GM23248 (cell line): ENCODE results near the gene OGT. TPM values are rescaled to one million over a fixed set of nuclear protein-coding genes. Genes with fewer than 3 reads are reported as not detected.
"Not testable (repeated sequence)": the region's sequence is repeated elsewhere in the genome, so short reads cannot be mapped to it uniquely, and the experiment has no call there.

Experiments
- DNase-seq: peaks from one replicate; pipeline ENCODE4 v3.0.0-alpha.2; 2015
- H2AFZ ChIP-seq: fragments of 200-600 bp; sonication (generic); 2 replicates; pipeline ENCODE4 v1.6.1; 2016; ENCODE audit warnings: antibody characterized with exemption
- H3F3A ChIP-seq: fragments of 200-600 bp; sonication (generic); 2 replicates; pipeline ENCODE4 v1.6.1; 2016; ENCODE audit warnings: mild to moderate bottlenecking, antibody characterized with exemption, mixed run types; ENCODE audit not compliant: insufficient read depth
- H3K27ac ChIP-seq: fragments of 200-600 bp; sonication (generic); 2 replicates; pipeline ENCODE4 v1.5.1; 2016; ENCODE audit warnings: mild to moderate bottlenecking
- H3K27me3 ChIP-seq: fragments of 200-600 bp; sonication (generic); replicated peaks from 2 replicates; pipeline ENCODE4 v1.6.1; 2016; ENCODE audit warnings: mild to moderate bottlenecking; ENCODE audit not compliant: insufficient read depth
- H3K36me3 ChIP-seq: fragments of 200-600 bp; sonication (generic); 2 replicates; pipeline ENCODE4 v1.6.1; 2016; ENCODE audit warnings: low read depth, mild to moderate bottlenecking
- H3K4me1 ChIP-seq: fragments of 200-600 bp; sonication (generic); 2 replicates; pipeline ENCODE4 v1.6.1; 2016; ENCODE audit warnings: mild to moderate bottlenecking; ENCODE audit not compliant: insufficient read depth
- H3K4me2 ChIP-seq: fragments of 200-600 bp; sonication (generic); one replicate; pipeline ENCODE4 v1.6.1; 2016; ENCODE audit warnings: mild to moderate bottlenecking; ENCODE audit not compliant: unreplicated experiment
- H3K4me3 ChIP-seq: fragments of 200-600 bp; sonication (generic); 2 replicates; pipeline ENCODE4 v1.5.1; 2016; ENCODE audit warnings: mild to moderate bottlenecking
- H3K79me2 ChIP-seq: fragments of 200-600 bp; sonication (generic); 2 replicates; pipeline ENCODE4 v1.6.1; 2016; ENCODE audit warnings: mild to moderate bottlenecking; ENCODE audit not compliant: insufficient read depth
- H3K9ac ChIP-seq: fragments of 200-600 bp; sonication (generic); 2 replicates; pipeline ENCODE4 v1.6.1; 2016; ENCODE audit warnings: mild to moderate bottlenecking
- H3K9me2 ChIP-seq: fragments of 200-600 bp; sonication (generic); 2 replicates; pipeline ENCODE4 v1.6.1; 2016; ENCODE audit warnings: mixed run types, mild to moderate bottlenecking, moderate library complexity; ENCODE audit not compliant: insufficient read depth
- H3K9me3 ChIP-seq: fragments of 200-600 bp; sonication (generic); one replicate; pipeline ENCODE4 v1.6.1; 2017; ENCODE audit warnings: low read depth
- H4K20me1 ChIP-seq: fragments of 200-600 bp; sonication (generic); 2 replicates; pipeline ENCODE4 v1.6.0; 2016; ENCODE audit not compliant: insufficient read depth
- EZH2 ChIP-seq: fragments of 200-600 bp; sonication (generic); IDR thresholded peaks from 2 replicates; pipeline ENCODE4 v1.6.1; 2018; ENCODE audit warnings: antibody characterized with exemption, mild to moderate bottlenecking; ENCODE audit not compliant: insufficient read depth, poor library complexity, severe bottlenecking
- EZH2phosphoT487 ChIP-seq: fragments of 200-600 bp; sonication (generic); IDR thresholded peaks from 2 replicates; pipeline ENCODE4 v1.6.1; 2018; ENCODE audit warnings: antibody characterized with exemption, moderate library complexity, mild to moderate bottlenecking, low read depth; ENCODE audit not compliant: insufficient read depth
- WGBS, 2 experiments: methylation state at CpG; one replicate each; pipeline ENCODE4 v1.1.6; 2015 to 2017; ENCODE audit warnings: low lambda C conversion rate in 2 of 2, low coverage in 1 of 2; ENCODE audit errors: missing lambda C conversion rate in 2 of 2; 5-methylcytosine and 5-hydroxymethylcytosine counted together
- in situ Hi-C: fragments of 300-500 bp; cut with MboI; formaldehyde crosslinking; loops from 2 replicates; pipeline ENCODE4 v1.15.0; 2020
- polyA plus RNA-seq: library from polyadenylated mRNA; unstranded; fragments of >200 nt; fragmentation: Nextera tagmentation; extraction: Ambion mirVana; gene quantifications from 2 replicates; pipeline ENCODE4 v1.2.1, GENCODE V29; 2016
- total RNA-seq: library from RNA; depleted of rRNA; stranded (reverse); fragments of >200 nt; shearing (Covaris generic); gene quantifications from 2 replicates; pipeline ENCODE4 v1.2.3, GENCODE V29; 2014

The OGT gene
- total and polyA plus RNA-seq, 2 experiments from 2014 or later, result 42.1 to 97.1 TPM

DNA sequence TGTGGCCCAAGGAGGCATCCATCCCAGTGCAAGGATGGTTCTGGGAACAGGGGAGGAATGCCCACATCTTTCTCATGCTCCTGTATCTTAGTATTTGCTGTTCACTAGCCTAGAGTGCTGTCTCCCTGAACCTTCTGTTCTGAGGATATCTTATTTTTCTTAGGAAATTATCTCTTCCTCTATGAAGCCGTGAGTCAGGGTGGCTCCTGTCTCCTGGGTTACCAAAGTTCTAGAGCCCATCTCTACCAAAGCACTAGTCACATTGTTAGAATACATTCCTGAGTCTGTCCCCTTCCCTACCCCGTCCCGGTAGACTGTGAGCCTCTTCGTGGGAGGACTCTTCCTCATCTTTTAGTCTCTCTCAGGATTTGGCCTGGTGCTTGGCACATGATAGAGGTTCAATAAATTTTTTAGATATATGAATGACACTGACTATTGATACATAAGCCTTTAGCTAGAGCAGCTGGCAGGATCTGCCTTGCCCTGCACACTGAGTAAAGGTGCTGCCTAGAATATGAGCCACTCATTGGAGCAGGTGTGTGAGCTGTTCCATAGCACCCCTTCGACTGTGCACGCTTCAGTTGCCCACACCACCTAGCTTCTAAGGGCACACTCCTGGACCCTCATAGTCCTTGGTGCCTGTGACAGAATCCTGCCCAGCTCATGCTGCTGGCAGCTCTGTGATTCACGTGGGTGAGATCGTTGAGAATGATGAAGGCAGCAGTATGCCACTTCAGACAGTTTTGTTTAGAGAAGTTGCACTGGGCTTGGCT, 72.1 kb downstream of the OGT start:
- H3K27ac ChIP-seq, result peak overlapping the region; percentile 43
- DNase-seq, result no peak
- no peaks in the 10 kb centered on the region for H3K27me3 ChIP-seq
- in situ Hi-C loops, result no loop called here
- peaks cover 11% of the 10 kb centered on the region; the same call in 1 of the 2 replicates for H3K79me2 ChIP-seq
- no peak for TF ChIP-seq EZH2
- no peak for TF ChIP-seq EZH2phosphoT487
- no peaks in the 10 kb centered on the region for H4K20me1 ChIP-seq
- no peak overlapping the region for H3K4me3 ChIP-seq
- H3K4me2 ChIP-seq, result no peak overlapping the region
- H3K4me1 ChIP-seq, result no peaks in the 10 kb centered on the region
- no peak overlapping the region for H3K9ac ChIP-seq
- H3F3A ChIP-seq, result peaks cover 31% of the 10 kb centered on the region
- no peak overlapping the region for H2AFZ ChIP-seq
- no peaks in the 10 kb centered on the region for H3K9me3 ChIP-seq
- H3K9me2 ChIP-seq, result no peaks in the 10 kb centered on the region
- WGBS, 2 experiments, result 96 to 98% methylated on average over 8 of the region's 8 CpGs
- H3K36me3 ChIP-seq, result peaks cover 44% of the 10 kb centered on the region

DNA sequence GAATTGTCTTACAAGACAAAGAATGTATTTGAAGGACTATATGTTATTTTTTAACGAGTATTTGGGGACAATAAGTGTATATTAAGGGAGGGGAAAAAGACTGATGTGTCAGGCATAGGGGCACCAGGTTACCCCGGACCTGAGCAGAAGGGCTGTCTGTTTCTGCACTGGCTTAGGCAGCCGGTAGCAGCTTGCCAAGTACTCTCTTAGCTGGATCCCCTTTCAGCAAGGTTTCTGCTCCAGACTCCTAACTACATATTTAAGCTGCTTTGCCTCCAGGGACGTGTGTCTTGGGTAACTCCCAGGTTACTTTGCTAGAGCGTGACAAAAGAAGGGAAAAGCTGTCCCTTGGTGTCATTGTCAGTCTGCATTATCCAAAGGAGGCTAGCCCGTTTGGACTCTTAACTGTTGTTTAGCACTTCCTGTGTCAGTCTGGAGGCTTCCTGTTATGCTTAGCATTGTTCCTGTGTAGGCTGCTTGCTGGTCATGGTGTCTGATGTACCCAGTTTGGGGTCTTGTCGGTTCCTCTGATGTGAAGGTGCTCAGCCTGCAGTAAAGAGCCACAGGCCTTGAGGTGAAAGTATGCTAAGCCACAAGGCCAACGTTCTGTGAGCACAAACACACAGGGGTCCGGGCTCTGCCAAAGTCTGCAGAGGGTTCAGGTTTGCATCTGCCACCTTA, 73.8 kb downstream of the OGT start:
- no peak for DNase-seq
- Histone ChIP-seq H3F3A (peaks cover 31% of the 10 kb centered on the region), H3K9ac (no peak overlapping the region), H3K27me3 (no peaks in the 10 kb centered on the region), H3K36me3 (peaks cover 38% of the 10 kb centered on the region), H3K27ac (no peak overlapping the region), H3K4me2 (no peak overlapping the region), H3K9me3 (no peaks in the 10 kb centered on the region), H2AFZ (no peak overlapping the region), H4K20me1 (no peaks in the 10 kb centered on the region), H3K4me1 (no peaks in the 10 kb centered on the region), H3K4me3 (no peak overlapping the region), H3K9me2 (no peaks in the 10 kb centered on the region), H3K79me2 (peaks cover 11% of the 10 kb centered on the region; the same call in 1 of the 2 replicates)
- 89 to 91% methylated on average over 9 of the region's 9 CpGs for WGBS, 2 experiments
- TF ChIP-seq EZH2phosphoT487 (no peak), EZH2 (no peak)
- in situ Hi-C loops, result no loop called here

DNA sequence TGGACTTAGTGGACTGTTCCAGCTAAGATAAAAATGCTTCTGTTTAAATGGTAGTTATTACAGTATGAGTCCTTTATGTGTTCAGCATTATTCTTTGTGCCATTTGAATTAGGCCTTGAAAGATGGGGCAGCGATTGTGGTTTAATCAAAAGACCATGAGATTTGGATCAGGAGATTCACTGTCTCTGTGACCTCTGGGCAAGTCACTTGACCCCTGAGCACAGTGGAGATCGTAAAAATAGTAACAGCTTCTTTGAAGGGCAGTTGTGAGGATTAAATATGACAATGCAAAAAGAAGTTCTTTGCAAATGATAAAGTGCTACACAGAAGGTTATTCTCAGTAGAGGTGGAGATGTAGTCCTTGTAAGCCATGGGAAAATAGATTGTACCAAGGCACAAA, 74.6 kb downstream of the OGT start:
- no peak overlapping the region for H3K4me2 ChIP-seq
- H3K9me2 ChIP-seq, result no peaks in the 10 kb centered on the region
- TF ChIP-seq EZH2, result no peak
- no peak for TF ChIP-seq EZH2phosphoT487
- H3K9me3 ChIP-seq, result no peaks in the 10 kb centered on the region
- H3K27ac ChIP-seq, result no peak overlapping the region
- H3K36me3 ChIP-seq, result peaks cover 37% of the 10 kb centered on the region
- no peak overlapping the region for H3K9ac ChIP-seq
- in situ Hi-C loops, result no loop called here
- no peak for DNase-seq
- 96 to 100% methylated on average over 2 of the region's 2 CpGs for whole genome bisulfite sequencing, 2 experiments
- H4K20me1 ChIP-seq, result no peaks in the 10 kb centered on the region
- no peaks in the 10 kb centered on the region for H3K27me3 ChIP-seq
- peaks cover 26% of the 10 kb centered on the region for H3F3A ChIP-seq
- H3K4me1 ChIP-seq, result no peaks in the 10 kb centered on the region
- peaks cover 11% of the 10 kb centered on the region; the same call in 1 of the 2 replicates for H3K79me2 ChIP-seq
- no peak overlapping the region for H3K4me3 ChIP-seq
- no peak overlapping the region for H2AFZ ChIP-seq

DNA sequence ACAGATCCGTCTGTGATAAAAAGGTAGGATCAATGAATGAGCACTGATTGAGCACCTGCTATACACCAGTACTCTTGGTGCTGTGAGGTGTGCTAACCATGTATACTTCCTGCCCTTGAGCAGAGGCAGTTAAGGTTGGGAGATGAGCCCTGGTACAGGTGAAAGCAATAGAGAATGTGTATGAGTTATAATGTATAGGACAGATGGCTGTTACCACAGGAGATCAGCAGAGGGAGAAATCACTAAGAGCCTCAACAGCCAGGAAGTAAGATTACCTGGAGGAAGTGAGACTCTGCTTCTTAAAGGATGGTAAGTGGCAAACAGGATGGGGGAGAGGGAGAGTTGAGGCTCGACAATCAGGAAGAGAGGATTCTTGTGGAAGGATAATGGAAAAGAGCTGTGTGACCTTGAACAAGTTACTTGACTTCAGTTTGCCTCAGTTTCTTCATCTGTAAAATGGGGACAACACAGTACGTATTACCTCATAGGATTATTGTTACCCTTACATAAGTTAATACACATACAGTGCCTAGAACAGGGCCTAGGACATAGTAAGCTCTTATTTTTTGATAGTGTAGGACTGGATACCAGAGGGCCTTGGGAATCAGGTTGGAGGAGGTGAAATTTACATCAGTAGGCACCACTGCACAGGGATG, 76.3 kb downstream of the OGT start:
- Histone ChIP-seq H3K79me2 (peaks cover 11% of the 10 kb centered on the region; the same call in 1 of the 2 replicates), H3K4me3 (no peak overlapping the region), H3K4me1 (no peaks in the 10 kb centered on the region), H3K4me2 (no peak overlapping the region), H3K9ac (no peak overlapping the region), H3K27me3 (no peaks in the 10 kb centered on the region), H3K9me3 (no peaks in the 10 kb centered on the region), H2AFZ (no peak overlapping the region), H3K9me2 (no peaks in the 10 kb centered on the region), H4K20me1 (no peaks in the 10 kb centered on the region), H3K27ac (no peak overlapping the region), H3K36me3 (peaks cover 38% of the 10 kb centered on the region), H3F3A (peaks cover 8% of the 10 kb centered on the region)
- WGBS, 2 experiments, result 95 to 98% methylated on average over 2 to 3 of the region's 3 CpGs
- no peak for DNase-seq
- in situ Hi-C loops, result no loop called here
- TF ChIP-seq EZH2 (no peak), EZH2phosphoT487 (no peak)

DNA sequence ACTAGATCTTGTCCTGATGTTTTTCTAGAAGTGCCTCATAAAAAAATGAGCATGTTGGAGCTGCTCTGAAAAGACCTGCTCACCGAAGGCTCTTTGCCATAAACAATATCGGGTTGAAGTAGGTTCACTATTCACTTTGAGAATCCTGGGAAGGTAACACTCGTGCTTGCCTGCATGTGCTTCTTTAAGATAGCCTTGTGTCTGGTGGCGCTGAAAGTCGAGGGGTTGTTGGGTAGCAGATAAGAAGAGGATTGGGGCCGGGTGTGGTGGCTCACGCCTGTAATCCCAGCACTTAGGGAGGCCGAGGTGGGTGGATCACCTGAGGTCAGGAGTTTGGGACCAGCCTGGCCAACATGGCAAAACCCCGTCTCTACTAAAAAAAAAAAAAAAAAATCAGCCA, 78.8 kb downstream of the OGT start:
- H3K9ac ChIP-seq, H3F3A ChIP-seq, DNase-seq, H3K27ac ChIP-seq, in situ Hi-C loops, H3K4me3 ChIP-seq, H3K27me3 ChIP-seq, H4K20me1 ChIP-seq, H3K9me2 ChIP-seq, H3K4me1 ChIP-seq, H3K4me2 ChIP-seq, H3K9me3 ChIP-seq, H2AFZ ChIP-seq: not testable (repeated sequence)
- H3K79me2 ChIP-seq, result peaks cover 11% of the 10 kb centered on the region; the same call in 1 of the 2 replicates
- 98 to 100% methylated on average over 4 to 9 of the region's 9 CpGs for WGBS, 2 experiments
- peaks cover 22% of the 10 kb centered on the region; the same call in 1 of the 2 replicates for H3K36me3 ChIP-seq
